ENCODE data around the gene PLAGL1. TPM values are rescaled to one million over a fixed set of nuclear protein-coding genes. Genes with fewer than 3 reads are reported as not detected.
"Not testable (repeated sequence)": the region's sequence is repeated elsewhere in the genome, so short reads cannot be mapped to it uniquely, and the experiment has no call there.

The PLAGL1 gene
- total and polyA plus RNA-seq, 3 experiments from 2014 or later = 2.3 to 18.8 (median 17.8) TPM

DNA sequence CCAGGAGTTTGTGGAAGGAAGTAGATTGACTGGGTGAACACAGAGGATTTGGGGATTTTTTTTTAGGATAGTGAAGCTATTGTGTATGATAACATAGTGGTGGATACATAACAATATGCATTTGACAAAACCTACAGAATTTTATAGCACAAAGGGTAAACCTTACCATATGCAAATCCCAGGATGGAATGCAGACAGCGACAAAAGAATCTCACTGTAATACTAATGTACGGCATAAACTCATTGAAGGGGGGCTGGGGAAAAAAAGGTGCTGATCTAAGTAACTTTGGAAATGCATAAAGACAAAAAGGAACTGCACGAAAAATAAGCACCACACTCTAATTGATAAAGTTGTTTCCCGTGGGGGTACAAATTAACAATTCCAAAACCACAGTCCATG, 15.2 kb upstream of the PLAGL1 start:
- peaks cover 0 to 1% (median 0%) of the 10 kb centered on the region in 3 donors for H3K36me3 Mint-ChIP-seq
- no peak for DNase-seq
- Histone ChIP-seq H3K9me3 (ENCODE audit: low read length) (no peaks in the 10 kb centered on the region), H3K27ac (ENCODE audit: low read depth, low read length) (no peak overlapping the region), H3K36me3 (ENCODE audit: insufficient read depth, low read length) (no peaks in the 10 kb centered on the region), H3K4me1 (ENCODE audit: insufficient read depth, low read length) (no peaks in the 10 kb centered on the region), H3K27me3 (ENCODE audit: insufficient read depth, low read length, poor library complexity, severe bottlenecking) (no peaks in the 10 kb centered on the region), H3K4me3 (ENCODE audit: low read length) (no peak overlapping the region)
- ChIA-PET CTCF (interaction anchor here (1.0 to 2.3 kb wide), 4 partner anchors 10 to 83 kb away, joined by 3 to 10 read pairs (median 4); no protein-coding TSS in a partner anchor), POLR2A (interaction anchor here (0.6 kb wide), 1 partner anchor 49 kb away, joined by 3 read pairs; no protein-coding TSS in a partner anchor)
- no peaks in the 10 kb centered on the region for H3K9me3 Mint-ChIP-seq
- H3K27me3 Mint-ChIP-seq = peaks cover 0 to 2% of the 10 kb centered on the region in 2 donors
- no peak overlapping the region for H3K4me3 Mint-ChIP-seq
- no peaks in the 10 kb centered on the region for H3K4me1 Mint-ChIP-seq
- H3K27ac Mint-ChIP-seq = no peak overlapping the region

DNA sequence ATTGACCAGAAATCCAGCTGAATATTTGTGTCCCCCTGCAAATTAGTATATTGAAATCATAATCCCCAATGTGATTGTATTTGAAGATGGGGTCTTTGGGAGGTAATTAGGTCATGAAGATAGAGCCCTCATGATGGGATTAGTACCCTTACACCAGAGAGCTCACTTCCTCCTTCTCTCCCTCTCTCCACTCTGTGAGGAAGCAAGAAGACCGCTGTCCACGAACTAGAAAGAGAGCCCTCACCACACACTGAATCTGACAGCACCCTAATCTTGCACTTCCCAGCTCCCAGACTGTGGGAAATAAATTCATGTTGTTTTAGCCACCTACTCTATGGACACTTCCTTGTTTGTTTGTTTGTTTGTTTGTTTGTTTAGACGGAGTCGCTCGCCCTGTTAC, 11.9 kb upstream of the PLAGL1 start:
- no peaks in the 10 kb centered on the region for H3K36me3 Mint-ChIP-seq

DNA sequence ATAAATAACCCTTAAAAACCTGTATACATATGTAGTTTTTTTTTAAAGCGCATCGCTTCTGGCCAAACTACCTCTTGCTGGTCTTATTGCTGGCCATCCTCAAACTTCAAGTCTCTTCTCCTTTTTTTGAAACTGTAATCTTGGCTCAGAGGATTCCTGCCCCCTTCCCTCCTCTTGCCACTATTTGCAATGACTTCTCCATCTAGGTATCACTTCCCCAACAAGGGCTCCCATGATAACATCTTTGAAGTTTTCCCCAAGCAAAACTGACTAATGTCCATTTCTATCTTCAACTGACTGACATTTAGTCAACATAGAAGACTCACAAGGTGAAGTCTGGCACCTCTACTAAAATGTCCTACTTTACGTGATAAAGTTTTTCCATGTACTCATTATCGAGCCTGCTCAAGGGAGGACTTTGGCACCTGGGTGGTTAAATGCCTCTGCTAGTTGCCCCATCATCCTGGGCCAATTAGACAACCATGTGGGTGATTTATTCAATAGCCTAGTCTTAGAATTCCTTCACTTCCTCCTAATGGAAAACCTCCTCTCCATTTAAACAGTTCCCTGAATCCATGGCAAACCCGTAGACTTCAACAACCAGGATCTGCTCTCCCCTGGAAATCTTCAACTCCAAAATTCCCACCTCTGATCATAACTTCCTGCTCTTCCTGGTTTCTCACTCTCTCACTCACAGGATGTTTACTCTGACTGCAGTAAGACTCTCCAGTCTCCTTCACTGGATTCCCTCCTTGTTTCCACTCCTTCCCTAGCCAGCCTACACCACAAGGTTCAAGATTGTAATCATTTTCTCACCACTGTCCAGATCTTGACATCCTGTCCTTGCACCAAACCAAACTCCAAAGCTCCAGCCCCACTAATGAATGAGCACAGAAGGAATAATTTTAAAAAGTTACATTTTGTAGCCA, 9.4 kb upstream of the PLAGL1 start:
- Mint-ChIP-seq H3K27ac (peak overlapping the region in 2 of 8 donors; percentile 41 to 64), H3K4me1 (peaks cover 2 to 5% (median 5%) of the 10 kb centered on the region in 3 donors), H3K9me3 (no peaks in the 10 kb centered on the region), H3K27me3 (peaks cover 5 to 7% of the 10 kb centered on the region in 2 donors), H3K36me3 (no peaks in the 10 kb centered on the region), H3K4me3 (peak overlapping the region in 1 of 7 donors; percentile 1)
- no peaks in the 10 kb centered on the region for H3K36me3 ChIP-seq (ENCODE audit: insufficient read depth, low read length)
- DNase-seq = no peak
- POLR2A ChIA-PET = no interaction called here
- no peak overlapping the region for H3K27ac ChIP-seq (ENCODE audit: low read depth, low read length)
- no peaks in the 10 kb centered on the region for H3K27me3 ChIP-seq (ENCODE audit: insufficient read depth, low read length, poor library complexity, severe bottlenecking)
- H3K4me1 ChIP-seq (ENCODE audit: insufficient read depth, low read length) = peaks cover 4% of the 10 kb centered on the region
- no peak overlapping the region for H3K4me3 ChIP-seq (ENCODE audit: low read length)
- no peaks in the 10 kb centered on the region for H3K9me3 ChIP-seq (ENCODE audit: low read length)
- CTCF ChIA-PET = no interaction called here

More for the DNA sequence above, 11.9 kb upstream of the PLAGL1 start:
- Mint-ChIP-seq H3K27me3 (peaks cover 3 to 4% of the 10 kb centered on the region in 2 donors), H3K4me1 (no peaks in the 10 kb centered on the region), H3K9me3 (no peaks in the 10 kb centered on the region), H3K27ac (no peak overlapping the region), H3K4me3 (no peak overlapping the region)
- no peaks in the 10 kb centered on the region for H3K4me1 ChIP-seq (ENCODE audit: insufficient read depth, low read length)
- H3K4me3 ChIP-seq (ENCODE audit: low read length) = no peak overlapping the region
- no peak overlapping the region for H3K27ac ChIP-seq (ENCODE audit: low read depth, low read length)
- ChIA-PET POLR2A (interaction anchor here (0.7 kb wide), 1 partner anchor 19 kb away, joined by 3 read pairs; no protein-coding TSS in a partner anchor), CTCF (interaction anchor here (0.9 kb wide), 1 partner anchor 80 kb away, joined by 3 read pairs; no protein-coding TSS in a partner anchor)
- H3K36me3 ChIP-seq (ENCODE audit: insufficient read depth, low read length) = no peaks in the 10 kb centered on the region
- H3K9me3 ChIP-seq (ENCODE audit: low read length) = no peaks in the 10 kb centered on the region
- H3K27me3 ChIP-seq (ENCODE audit: insufficient read depth, low read length, poor library complexity, severe bottlenecking) = no peaks in the 10 kb centered on the region
- DNase-seq = no peak

DNA sequence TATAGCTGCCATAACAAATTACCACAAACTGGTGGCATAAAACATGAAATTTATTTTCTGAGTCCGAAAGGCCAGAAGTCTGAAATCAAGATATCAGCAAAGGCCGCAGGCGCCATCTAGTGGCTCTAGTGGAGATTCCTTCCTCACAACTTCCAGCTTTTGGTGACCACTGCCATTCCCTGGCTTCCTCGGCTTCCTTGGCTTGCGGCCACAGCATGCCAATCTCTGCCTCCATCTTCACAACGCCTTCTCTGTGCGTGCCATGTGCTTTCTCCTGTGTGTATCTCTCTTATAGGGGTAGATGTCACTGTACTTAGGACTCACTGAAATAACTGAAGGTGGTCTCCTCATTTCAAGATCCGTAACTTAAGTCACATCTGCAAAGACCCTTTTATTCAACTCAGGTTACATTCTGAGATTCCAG, 5.4 kb upstream of the PLAGL1 start:
- H3K36me3 Mint-ChIP-seq = no peaks in the 10 kb centered on the region
- peak overlapping the region in 1 of 8 donors; percentile 72 for H3K27ac Mint-ChIP-seq
- peaks cover 2 to 5% (median 5%) of the 10 kb centered on the region in 3 donors for H3K4me1 Mint-ChIP-seq
- H3K4me3 Mint-ChIP-seq = no peak overlapping the region
- peak; percentile 31 to 70 (median 45) for DNase-seq
- Histone ChIP-seq H3K4me3 (ENCODE audit: low read length) (no peak overlapping the region), H3K27me3 (ENCODE audit: insufficient read depth, low read length, poor library complexity, severe bottlenecking) (no peaks in the 10 kb centered on the region), H3K27ac (ENCODE audit: low read depth, low read length) (no peak overlapping the region), H3K36me3 (ENCODE audit: insufficient read depth, low read length) (no peaks in the 10 kb centered on the region), H3K9me3 (ENCODE audit: low read length) (no peaks in the 10 kb centered on the region), H3K4me1 (ENCODE audit: insufficient read depth, low read length) (peaks cover 4% of the 10 kb centered on the region)
- POLR2A ChIA-PET = no interaction called here
- H3K27me3 Mint-ChIP-seq = peaks cover 11 to 18% of the 10 kb centered on the region in 2 donors
- CTCF ChIA-PET = interaction anchor here (0.6 to 5.4 kb wide), 25 partner anchors 10 to 1010 kb away, joined by 3 to 40 read pairs (median 4); partner anchors contain the start of gene SF3B5
- H3K9me3 Mint-ChIP-seq = no peaks in the 10 kb centered on the region

DNA sequence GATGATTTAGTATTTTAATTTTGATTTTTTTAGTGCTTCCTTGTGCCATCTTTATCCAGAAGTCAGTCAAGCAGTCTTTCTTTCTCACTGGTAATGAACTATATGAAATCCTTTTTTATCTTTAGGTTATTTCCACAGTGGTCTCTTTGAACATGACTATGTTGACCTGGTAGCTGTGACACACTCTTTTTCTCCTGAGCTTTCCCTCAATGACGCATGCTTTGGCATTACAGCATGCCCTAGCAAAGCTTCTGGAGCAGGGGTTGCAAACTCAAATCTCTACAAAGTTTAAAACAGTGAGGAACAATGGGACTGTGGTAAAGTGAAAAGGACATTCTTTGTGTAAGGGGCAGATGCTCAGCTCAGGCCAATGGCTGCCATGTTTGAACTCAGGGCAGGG, 4.5 kb upstream of the PLAGL1 start:
- Mint-ChIP-seq H3K4me1 (peaks cover 2 to 6% (median 5%) of the 10 kb centered on the region in 3 donors), H3K9me3 (no peaks in the 10 kb centered on the region), H3K27ac (no peak overlapping the region), H3K27me3 (peaks cover 11 to 20% of the 10 kb centered on the region in 2 donors), H3K36me3 (no peaks in the 10 kb centered on the region), H3K4me3 (no peak overlapping the region)
- Histone ChIP-seq H3K27me3 (ENCODE audit: insufficient read depth, low read length, poor library complexity, severe bottlenecking) (no peaks in the 10 kb centered on the region), H3K4me1 (ENCODE audit: insufficient read depth, low read length) (peaks cover 4% of the 10 kb centered on the region), H3K36me3 (ENCODE audit: insufficient read depth, low read length) (no peaks in the 10 kb centered on the region), H3K4me3 (ENCODE audit: low read length) (no peak overlapping the region), H3K27ac (ENCODE audit: low read depth, low read length) (no peak overlapping the region), H3K9me3 (ENCODE audit: low read length) (no peaks in the 10 kb centered on the region)
- no peak for DNase-seq
- POLR2A ChIA-PET = no interaction called here
- CTCF ChIA-PET = interaction anchor here (1.0 to 5.4 kb wide), 17 partner anchors 9 to 498 kb away, joined by 3 to 40 read pairs (median 5); partner anchors contain the start of gene SF3B5

DNA sequence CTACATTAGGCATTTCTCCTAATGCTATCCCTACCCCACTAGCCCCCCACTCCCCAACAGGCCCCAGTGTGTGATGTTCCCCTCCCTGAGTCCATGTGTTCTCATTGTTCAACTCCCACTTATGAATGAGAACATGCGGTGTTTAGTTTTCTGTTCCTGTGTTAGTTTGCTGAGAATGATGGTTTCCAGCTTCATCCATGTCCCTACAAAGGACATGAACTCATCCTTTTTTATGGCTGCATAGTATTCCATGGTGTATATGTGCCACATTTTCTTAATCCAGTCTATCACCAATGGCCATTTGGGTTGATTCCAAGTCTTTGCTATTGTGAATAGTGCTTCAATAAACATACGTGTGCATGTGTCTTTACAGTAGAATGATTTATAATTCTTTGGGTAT, 1.6 kb upstream of the PLAGL1 start:
- H3K9me3 Mint-ChIP-seq; DNase-seq; H3K27me3 ChIP-seq (ENCODE audit: insufficient read depth, low read length, poor library complexity, severe bottlenecking); H3K9me3 ChIP-seq (ENCODE audit: low read length); CTCF ChIA-PET; H3K36me3 Mint-ChIP-seq; H3K4me3 ChIP-seq (ENCODE audit: low read length); H3K27ac ChIP-seq (ENCODE audit: low read depth, low read length); H3K36me3 ChIP-seq (ENCODE audit: insufficient read depth, low read length); POLR2A ChIA-PET; H3K4me1 ChIP-seq (ENCODE audit: insufficient read depth, low read length): not testable (repeated sequence)
- H3K4me3 Mint-ChIP-seq = peak overlapping the region in 1 of 7 donors; percentile 23
- peaks cover 2 to 19% (median 12%) of the 10 kb centered on the region in 3 donors for H3K4me1 Mint-ChIP-seq
- peaks cover 19 to 29% of the 10 kb centered on the region in 2 donors for H3K27me3 Mint-ChIP-seq
- peak overlapping the region in 1 of 8 donors; percentile 19 for H3K27ac Mint-ChIP-seq

DNA sequence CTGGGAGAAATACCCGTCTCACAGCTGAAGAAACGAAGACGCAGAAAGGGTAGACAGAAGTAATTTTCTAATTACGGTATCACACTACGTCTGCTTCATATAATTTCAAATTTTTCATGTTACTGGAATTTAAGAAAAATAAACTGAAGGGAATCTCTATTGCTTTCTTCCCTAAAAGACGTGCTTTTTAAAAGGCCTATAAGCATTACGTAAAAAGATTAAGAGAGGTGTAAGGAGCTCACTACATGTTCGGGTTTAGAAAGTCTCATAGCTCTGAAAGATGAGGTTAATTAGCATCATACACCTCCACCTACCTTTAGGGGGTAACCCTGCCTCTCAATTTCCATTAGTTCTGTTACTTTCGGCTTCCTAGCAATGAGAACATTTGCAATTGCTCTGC, 787 bp upstream of the PLAGL1 start:
- Mint-ChIP-seq H3K4me1 (peaks cover 2 to 19% (median 12%) of the 10 kb centered on the region in 3 donors), H3K27me3 (peaks cover 19 to 29% of the 10 kb centered on the region in 2 donors), H3K36me3 (no peaks in the 10 kb centered on the region), H3K27ac (no peak overlapping the region), H3K4me3 (peak overlapping the region; percentile 36 to 70 (median 60)), H3K9me3 (no peaks in the 10 kb centered on the region)
- DNase-seq = no peak
- H3K27me3 ChIP-seq (ENCODE audit: insufficient read depth, low read length, poor library complexity, severe bottlenecking) = peaks cover 3% of the 10 kb centered on the region
- ChIA-PET CTCF (interaction anchor here (1.0 to 1.9 kb wide), 2 partner anchors 65 to 433 kb away, joined by 4 to 6 read pairs; no protein-coding TSS in a partner anchor), POLR2A (no interaction called here)
- H3K4me1 ChIP-seq (ENCODE audit: insufficient read depth, low read length) = peaks cover 4% of the 10 kb centered on the region
- no peak overlapping the region for H3K4me3 ChIP-seq (ENCODE audit: low read length)
- no peaks in the 10 kb centered on the region for H3K9me3 ChIP-seq (ENCODE audit: low read length)
- no peaks in the 10 kb centered on the region for H3K36me3 ChIP-seq (ENCODE audit: insufficient read depth, low read length)
- no peak overlapping the region for H3K27ac ChIP-seq (ENCODE audit: low read depth, low read length)
